ENCODE measurements around the gene KRT78.

KRT78 gene

DNA sequence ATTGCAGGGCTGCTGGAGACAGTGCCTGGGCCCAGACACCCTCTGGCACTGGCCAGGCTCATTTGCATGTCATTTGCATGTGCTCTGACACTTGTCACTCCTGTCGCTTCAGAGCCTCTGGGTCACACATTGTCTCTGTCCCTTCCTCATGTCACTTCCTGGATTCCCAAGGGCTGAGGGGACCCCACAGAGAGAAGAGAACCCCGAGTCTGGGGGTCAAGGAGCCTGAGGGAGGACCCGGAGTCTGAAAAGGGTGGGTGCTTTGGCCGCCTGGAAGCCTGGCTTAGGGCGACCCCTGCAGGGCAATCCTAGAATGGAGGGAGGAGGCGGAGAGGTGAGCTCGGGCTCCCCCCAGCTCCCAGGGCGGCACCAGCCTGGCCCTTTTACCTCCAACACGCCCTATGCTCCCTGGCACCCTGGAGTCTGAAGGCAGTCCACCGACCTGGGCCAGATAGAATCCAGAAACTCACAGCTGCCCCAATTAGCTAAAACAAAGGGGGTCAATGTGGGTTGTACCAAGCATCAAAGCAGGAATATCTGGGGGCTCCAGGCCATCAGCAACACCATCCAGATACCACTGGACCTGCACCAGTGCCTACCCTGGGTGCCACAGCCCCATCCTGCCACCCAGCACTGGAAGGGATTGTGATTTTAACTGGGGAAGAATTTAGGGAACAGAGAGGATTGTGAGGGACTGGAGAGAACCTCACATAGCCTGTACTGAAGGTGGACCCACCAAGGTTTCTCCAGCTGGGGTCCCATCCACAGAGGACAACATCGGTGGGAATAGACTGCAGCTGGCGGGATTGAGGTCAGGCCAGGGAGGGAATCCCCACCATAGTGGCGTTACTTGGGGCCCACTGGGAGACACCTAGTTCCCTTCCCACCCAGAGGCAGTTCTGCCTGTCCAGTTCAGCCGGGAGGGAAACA is 21.8 kb upstream of the KRT78 start:
- no peak for DNase-seq (ENCODE audit: extremely low read depth, low read depth)
- TF ChIP-seq CTCF (IDR thresholded peaks at IDR 0.05; ENCODE audit: low read depth, low read length, missing control alignments): peak; percentile 65
- H3K4me3 ChIP-seq (replicated peaks; ENCODE audit: low read depth, low read length): no peak overlapping the region

- H3K4me3 ChIP-seq (replicated peaks; ENCODE audit: low read depth, low read length): no peak overlapping the region
- DNase-seq (ENCODE audit: extremely low read depth, low read depth): no peak
- no peak for TF ChIP-seq CTCF (IDR thresholded peaks at IDR 0.05; ENCODE audit: low read depth, low read length, missing control alignments)
Observed at GRCh38 chr12:52867642-52868041, 18.8 kb upstream of the KRT78 start.

DNA sequence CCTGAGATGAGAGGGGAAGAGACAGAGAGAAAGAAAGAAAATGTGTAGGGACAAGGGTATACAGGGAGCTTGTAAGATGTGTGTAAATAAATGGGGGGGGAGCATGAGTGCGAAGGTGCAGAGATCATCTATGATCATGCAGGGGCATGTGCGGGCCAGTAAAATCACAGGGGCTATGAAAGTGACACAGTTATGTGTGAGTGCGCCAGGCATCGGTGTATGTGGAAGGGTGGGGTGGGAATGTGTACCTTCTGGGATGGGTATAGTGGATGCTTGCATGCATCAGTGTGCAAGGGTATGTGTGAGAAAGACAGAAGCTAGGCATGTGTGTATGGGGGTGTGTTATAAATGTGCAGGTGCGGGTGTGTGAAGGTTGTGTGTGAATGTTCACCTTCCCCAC is 18.4 kb upstream of the KRT78 start:
- no peak overlapping the region for H3K4me3 ChIP-seq (replicated peaks; ENCODE audit: low read depth, low read length)
- no peak for DNase-seq (ENCODE audit: extremely low read depth, low read depth)
- TF ChIP-seq CTCF (IDR thresholded peaks at IDR 0.05; ENCODE audit: low read depth, low read length, missing control alignments): no peak

GRCh38 chr12:52865090-52865944 is 16.5 kb upstream of the KRT78 start:
- no peak for DNase-seq (ENCODE audit: extremely low read depth, low read depth)
- peak; percentile 92 for TF ChIP-seq CTCF (IDR thresholded peaks at IDR 0.05; ENCODE audit: low read depth, low read length, missing control alignments)
- H3K4me3 ChIP-seq (replicated peaks; ENCODE audit: low read depth, low read length): no peak overlapping the region

DNA sequence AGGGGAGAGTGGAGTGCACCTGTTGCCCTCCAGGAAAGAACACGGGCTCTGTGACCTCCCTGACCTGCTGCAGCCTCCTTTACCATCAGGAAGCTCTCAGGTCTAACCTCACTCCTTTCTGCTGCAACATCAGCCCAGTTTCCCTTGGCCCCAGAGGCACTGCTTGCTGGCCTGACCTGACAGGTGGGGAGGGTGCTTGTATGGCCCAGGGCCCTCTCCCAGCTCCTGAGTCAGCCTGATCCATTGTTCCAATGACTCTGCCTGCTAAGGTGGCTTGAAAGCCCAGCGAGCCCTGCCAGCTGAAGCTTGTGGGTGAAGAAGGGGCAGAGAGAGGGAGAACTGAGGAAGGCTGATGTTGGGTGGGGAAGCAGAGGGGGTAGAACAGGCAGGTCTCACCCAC is 13.2 kb upstream of the KRT78 start:
- DNase-seq (ENCODE audit: extremely low read depth, low read depth): no peak
- no peak overlapping the region for H3K4me3 ChIP-seq (replicated peaks; ENCODE audit: low read depth, low read length)
- no peak for TF ChIP-seq CTCF (IDR thresholded peaks at IDR 0.05; ENCODE audit: low read depth, low read length, missing control alignments)

- no peak for TF ChIP-seq CTCF (IDR thresholded peaks at IDR 0.05; ENCODE audit: low read depth, low read length, missing control alignments)
- no peak overlapping the region for H3K4me3 ChIP-seq (replicated peaks; ENCODE audit: low read depth, low read length)
- no peak for DNase-seq (ENCODE audit: extremely low read depth, low read depth)
Observed at GRCh38 chr12:52861511-52861910, 12.7 kb upstream of the KRT78 start.

All from HFF-Myc (cell line).